ENCODE measurements around the gene GFY.
"Not testable (repeated sequence)": the region's sequence is repeated elsewhere in the genome, so short reads cannot be mapped to it uniquely, and the experiment has no call there.

GFY gene

GRCh38 chr19:49468746-49469447, 43.7 kb downstream of the GFY start:
- DNase-seq (ENCODE audit: low spot score) = peak; percentile 90
- no peak for TF ChIP-seq CTCF (IDR thresholded peaks at IDR 0.05; ENCODE audit: extremely low read depth, missing control alignments)

- TF ChIP-seq CTCF (IDR thresholded peaks at IDR 0.05; ENCODE audit: extremely low read depth, missing control alignments) = peak; percentile 72
Measured at GRCh38 chr19:49469828-49470614, 44.8 kb downstream of the GFY start.

DNA sequence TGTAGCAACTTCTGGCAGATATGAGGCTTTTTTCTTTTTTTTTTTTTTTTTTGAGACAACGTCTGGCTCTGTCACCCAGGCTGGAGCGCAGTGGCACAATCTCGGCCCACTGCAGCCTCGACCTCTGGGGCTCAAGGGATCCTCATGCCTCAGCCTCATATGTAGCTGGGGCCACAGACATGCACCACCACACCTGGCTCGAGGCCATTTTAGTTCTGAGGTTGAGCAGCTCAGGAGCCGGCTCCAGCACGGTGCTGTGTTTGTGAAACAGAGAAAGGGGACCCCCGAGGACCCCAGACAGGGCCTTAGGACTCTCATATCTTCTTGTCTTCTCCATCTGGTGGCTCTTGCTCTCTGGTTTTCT, 45.4 kb downstream of the GFY start:
- no peak for TF ChIP-seq CTCF (IDR thresholded peaks at IDR 0.05; ENCODE audit: extremely low read depth, missing control alignments)
- DNase-seq (ENCODE audit: low spot score) = no peak

More at GRCh38 chr19:49469828-49470614, 44.8 kb downstream of the GFY start:
- DNase-seq (ENCODE audit: low spot score) = peak; percentile 89

DNA sequence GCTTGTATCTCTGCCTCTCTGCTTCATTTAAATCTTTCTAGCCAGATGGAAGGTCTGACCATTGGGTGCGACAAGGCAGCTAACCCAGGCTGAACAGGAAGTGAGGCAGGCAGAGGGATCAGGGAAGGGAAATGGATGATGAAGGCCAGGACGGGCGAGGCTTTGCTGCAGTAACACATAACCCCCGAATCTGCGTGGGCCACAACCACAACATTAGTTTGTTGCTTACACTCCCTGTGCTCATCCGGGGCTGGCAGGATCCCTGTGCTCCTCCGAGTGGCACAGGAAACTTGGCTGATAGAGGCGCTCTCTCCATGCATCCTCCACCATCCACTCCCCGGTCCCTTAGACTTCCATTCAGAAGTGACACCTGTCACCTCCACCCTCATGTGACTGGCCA, 47.7 kb downstream of the GFY start:
- DNase-seq (ENCODE audit: low spot score) = no peak
- TF ChIP-seq CTCF (IDR thresholded peaks at IDR 0.05; ENCODE audit: extremely low read depth, missing control alignments) = no peak

DNA sequence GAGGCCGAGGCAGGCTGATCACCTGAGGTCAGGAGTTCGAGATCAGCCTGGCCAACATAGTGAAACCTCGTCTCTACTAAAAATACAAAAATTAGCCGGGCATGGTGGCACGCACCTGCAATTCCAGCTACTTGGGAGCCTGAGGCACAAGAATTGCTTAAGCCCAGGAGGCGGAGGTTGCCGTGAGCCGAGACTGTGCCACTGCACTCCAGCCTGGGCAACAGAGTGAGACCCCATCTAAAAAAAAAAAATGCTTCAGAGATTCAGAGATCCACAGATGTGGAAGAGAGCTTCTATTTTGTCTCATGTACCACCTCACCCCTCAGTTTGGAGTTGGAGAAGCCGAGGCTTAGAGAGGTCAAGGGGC, 48.3 kb downstream of the GFY start:
- not testable (repeated sequence) for DNase-seq (ENCODE audit: low spot score)

GRCh38 chr19:49473868-49474541, 48.8 kb downstream of the GFY start, which contains the start of gene FLT3LG:
TSS of gene FLT3LG (plus strand) at chr19:49474215. CDS start at chr19:49474640, 425 bp downstream.
- peak; percentile 93 for DNase-seq (ENCODE audit: low spot score)
- TF ChIP-seq CTCF (IDR thresholded peaks at IDR 0.05; ENCODE audit: extremely low read depth, missing control alignments) = peak; percentile 79

- TF ChIP-seq CTCF (IDR thresholded peaks at IDR 0.05; ENCODE audit: extremely low read depth, missing control alignments) = no peak
- DNase-seq (ENCODE audit: low spot score) = no peak
Measured at GRCh38 chr19:49474542-49474924, 49.3 kb downstream of the GFY start.
